DOHH2 (cell line): Measurements from ENCODE around the gene DNAJC27.

ENCODE experiments used
- H3F3A ChIP-seq: fragments of 200-600 bp; sonication (generic), shearing (Covaris generic); 2 replicates; pipeline ENCODE4 v1.6.0; 2016; ENCODE audit warnings: antibody characterized with exemption, mild to moderate bottlenecking; ENCODE audit not compliant: control insufficient read depth, insufficient read depth
- H3K27ac ChIP-seq: fragments of 200-600 bp; sonication (generic); 2 replicates; pipeline ENCODE4 v1.5.1; 2014; ENCODE audit warnings: low read depth, mild to moderate bottlenecking, low read length, moderate library complexity
- H3K27me3 ChIP-seq: fragments of 200-600 bp; sonication (generic); 2 replicates; pipeline ENCODE4 v1.6.1; 2014; ENCODE audit warnings: mild to moderate bottlenecking, low read length, mixed read lengths; ENCODE audit not compliant: control insufficient read depth
- H3K36me3 ChIP-seq: fragments of 200-600 bp; sonication (generic); 2 replicates; pipeline ENCODE4 v1.6.1; 2014; ENCODE audit warnings: mild to moderate bottlenecking, low read length, moderate library complexity, mixed read lengths; ENCODE audit not compliant: control insufficient read depth
- H3K4me1 ChIP-seq: fragments of 200-600 bp; sonication (generic); 2 replicates; pipeline ENCODE4 v1.6.1; 2014; ENCODE audit warnings: mild to moderate bottlenecking, low read length, mixed read lengths; ENCODE audit not compliant: control insufficient read depth
- H3K4me2 ChIP-seq: fragments of 200-600 bp; sonication (generic); 2 replicates; pipeline ENCODE4 v1.6.0; 2014; ENCODE audit warnings: mild to moderate bottlenecking, low read length, moderate library complexity
- H3K4me3 ChIP-seq: fragments of 200-600 bp; sonication (generic); 2 replicates; pipeline ENCODE4 v1.5.1; 2014; ENCODE audit warnings: mild to moderate bottlenecking, low read length, mixed read lengths
- H3K79me2 ChIP-seq: fragments of 200-600 bp; sonication (generic); 2 replicates; pipeline ENCODE4 v1.6.1; 2014; ENCODE audit warnings: mild to moderate bottlenecking, low read length, mixed read lengths; ENCODE audit not compliant: control insufficient read depth
- H3K9me2 ChIP-seq: fragments of 200-600 bp; sonication (generic); replicated peaks from 2 replicates; pipeline ENCODE4 v1.6.1; 2014; ENCODE audit warnings: mild to moderate bottlenecking, low read length, mixed read lengths; ENCODE audit not compliant: control insufficient read depth
- H3K9me3 ChIP-seq: fragments of 200-600 bp; sonication (generic); 2 replicates; pipeline ENCODE4 v1.6.1; 2014; ENCODE audit warnings: antibody characterized with exemption, low read length, mixed read lengths; ENCODE audit not compliant: control insufficient read depth, insufficient read depth
- H4K20me1 ChIP-seq: fragments of 200-600 bp; sonication (generic); 2 replicates; pipeline ENCODE4 v1.6.0; 2014; ENCODE audit warnings: low read depth, mild to moderate bottlenecking, antibody characterized with exemption, low read length, moderate library complexity; ENCODE audit not compliant: control insufficient read depth, insufficient read depth
- EZH2phosphoT487 ChIP-seq: fragments of 200-600 bp; sonication (generic); IDR thresholded peaks from 2 replicates; pipeline ENCODE4 v1.6.1; 2017; ENCODE audit warnings: borderline replicate concordance, mild to moderate bottlenecking, antibody characterized with exemption, low read length, moderate library complexity, mixed read lengths
- TF ChIP-seq, protein P1 (sequence below): fragments of 200-600 bp; sonication (generic); IDR thresholded peaks from one replicate; pipeline ENCODE4 v1.5.1; 2014; ENCODE audit warnings: antibody characterized with exemption, mild to moderate bottlenecking, low read depth, low read length; ENCODE audit not compliant: poor library complexity, severe bottlenecking

Gene DNAJC27

DNA sequence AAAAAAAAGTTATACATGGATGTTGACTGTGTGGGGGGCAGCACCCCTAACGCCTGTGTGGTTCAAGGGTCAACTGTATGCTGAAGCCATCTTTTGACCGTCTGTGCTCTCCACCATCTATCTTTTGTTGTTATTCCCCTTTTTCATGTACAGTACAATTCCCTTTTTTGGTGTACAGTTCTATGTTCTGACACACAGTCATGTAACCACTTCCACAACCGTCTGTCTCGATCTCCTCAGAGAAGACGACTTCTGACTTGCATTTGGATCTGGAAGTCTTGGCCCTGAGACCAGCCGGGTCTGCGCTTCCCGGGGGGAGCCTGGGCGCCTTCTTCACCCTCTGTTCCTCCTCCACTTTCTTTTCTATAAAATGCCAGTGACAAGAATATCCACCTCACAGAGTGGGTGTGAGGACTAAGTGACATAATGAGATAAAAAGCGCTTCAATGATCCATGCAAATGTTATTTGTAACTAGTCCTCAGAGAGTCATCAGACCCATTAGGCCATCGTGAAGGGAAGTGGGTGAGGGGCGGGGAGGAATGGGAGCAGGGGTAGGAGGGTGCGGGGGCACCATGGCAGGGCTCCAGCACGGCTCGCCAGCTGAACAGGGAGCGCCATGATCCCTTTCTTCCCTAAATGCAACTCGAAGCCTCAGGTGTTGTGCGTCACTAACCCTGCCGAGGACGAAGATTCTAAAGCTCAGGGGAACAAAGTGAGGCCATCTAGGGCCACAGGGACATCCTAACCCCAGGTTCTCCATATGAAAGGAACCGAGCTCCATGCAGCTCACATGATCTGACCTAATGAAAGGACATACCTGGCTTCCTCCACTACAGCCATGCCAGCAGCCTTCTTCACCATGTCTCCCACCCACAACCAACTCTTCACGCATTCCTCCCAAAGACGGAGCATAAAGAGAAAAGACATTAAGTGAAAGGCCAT lies 68.3 kb downstream of the DNAJC27 start:
- H3K27me3 ChIP-seq: no peaks in the 10 kb centered on the region
- no peaks in the 10 kb centered on the region for H4K20me1 ChIP-seq
- H3K4me2 ChIP-seq: no peak overlapping the region
- no peak for TF ChIP-seq EZH2phosphoT487
- TF ChIP-seq, protein P1, sequence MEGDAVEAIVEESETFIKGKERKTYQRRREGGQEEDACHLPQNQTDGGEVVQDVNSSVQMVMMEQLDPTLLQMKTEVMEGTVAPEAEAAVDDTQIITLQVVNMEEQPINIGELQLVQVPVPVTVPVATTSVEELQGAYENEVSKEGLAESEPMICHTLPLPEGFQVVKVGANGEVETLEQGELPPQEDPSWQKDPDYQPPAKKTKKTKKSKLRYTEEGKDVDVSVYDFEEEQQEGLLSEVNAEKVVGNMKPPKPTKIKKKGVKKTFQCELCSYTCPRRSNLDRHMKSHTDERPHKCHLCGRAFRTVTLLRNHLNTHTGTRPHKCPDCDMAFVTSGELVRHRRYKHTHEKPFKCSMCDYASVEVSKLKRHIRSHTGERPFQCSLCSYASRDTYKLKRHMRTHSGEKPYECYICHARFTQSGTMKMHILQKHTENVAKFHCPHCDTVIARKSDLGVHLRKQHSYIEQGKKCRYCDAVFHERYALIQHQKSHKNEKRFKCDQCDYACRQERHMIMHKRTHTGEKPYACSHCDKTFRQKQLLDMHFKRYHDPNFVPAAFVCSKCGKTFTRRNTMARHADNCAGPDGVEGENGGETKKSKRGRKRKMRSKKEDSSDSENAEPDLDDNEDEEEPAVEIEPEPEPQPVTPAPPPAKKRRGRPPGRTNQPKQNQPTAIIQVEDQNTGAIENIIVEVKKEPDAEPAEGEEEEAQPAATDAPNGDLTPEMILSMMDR: no peak
- H3K9me2 ChIP-seq: no peaks in the 10 kb centered on the region
- no peak overlapping the region for H3K27ac ChIP-seq
- H3K9me3 ChIP-seq: 0 out of 2 replicates have a peak, but pooled peaks cover 3% of the 10 kb centered on the region
- H3K4me3 ChIP-seq: no peak overlapping the region
- H3K79me2 ChIP-seq: peaks cover 83% of the 10 kb centered on the region
- no peaks in the 10 kb centered on the region for H3K4me1 ChIP-seq
- H3K36me3 ChIP-seq: peaks cover 64% of the 10 kb centered on the region
- H3F3A ChIP-seq: no peaks in the 10 kb centered on the region

DNA sequence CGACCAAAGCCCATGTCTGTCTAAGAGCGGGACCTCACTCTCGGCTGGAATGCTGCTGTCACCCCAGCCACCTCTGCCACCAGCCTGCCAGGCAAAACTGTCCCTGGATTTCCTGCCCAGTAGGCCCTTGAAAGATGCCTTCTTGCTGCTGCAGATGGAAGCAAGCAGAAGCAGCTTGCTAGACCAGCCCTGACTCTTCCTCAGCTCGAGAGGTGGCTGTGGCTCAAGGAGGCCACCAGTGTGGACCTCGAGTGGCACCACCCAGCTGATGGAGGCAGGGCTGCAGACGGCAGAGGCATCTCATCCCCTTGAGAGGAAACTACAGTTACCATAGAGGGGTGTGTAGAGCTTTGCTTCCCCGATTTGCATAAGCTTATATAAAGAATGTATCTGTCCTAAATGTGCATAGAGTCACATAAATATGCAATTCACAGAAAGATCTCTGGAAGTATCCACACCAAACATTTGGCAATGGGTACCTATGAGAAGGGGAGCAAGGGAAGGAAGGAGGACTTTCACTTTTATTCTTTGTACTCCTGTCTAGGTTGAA lies 72.3 kb downstream of the DNAJC27 start:
- H4K20me1 ChIP-seq: no peaks in the 10 kb centered on the region
- no peak overlapping the region for H3K4me3 ChIP-seq
- no peak overlapping the region for H3K27ac ChIP-seq
- H3K36me3 ChIP-seq: peaks cover 82% of the 10 kb centered on the region
- no peaks in the 10 kb centered on the region for H3F3A ChIP-seq
- H3K9me2 ChIP-seq: no peaks in the 10 kb centered on the region
- no peak for TF ChIP-seq EZH2phosphoT487
- TF ChIP-seq, protein P1: no peak
- H3K79me2 ChIP-seq: peaks cover 66% of the 10 kb centered on the region
- no peaks in the 10 kb centered on the region for H3K27me3 ChIP-seq
- H3K4me2 ChIP-seq: no peak overlapping the region
- no peaks in the 10 kb centered on the region for H3K4me1 ChIP-seq
- peaks cover 35% of the 10 kb centered on the region for H3K9me3 ChIP-seq

DNA sequence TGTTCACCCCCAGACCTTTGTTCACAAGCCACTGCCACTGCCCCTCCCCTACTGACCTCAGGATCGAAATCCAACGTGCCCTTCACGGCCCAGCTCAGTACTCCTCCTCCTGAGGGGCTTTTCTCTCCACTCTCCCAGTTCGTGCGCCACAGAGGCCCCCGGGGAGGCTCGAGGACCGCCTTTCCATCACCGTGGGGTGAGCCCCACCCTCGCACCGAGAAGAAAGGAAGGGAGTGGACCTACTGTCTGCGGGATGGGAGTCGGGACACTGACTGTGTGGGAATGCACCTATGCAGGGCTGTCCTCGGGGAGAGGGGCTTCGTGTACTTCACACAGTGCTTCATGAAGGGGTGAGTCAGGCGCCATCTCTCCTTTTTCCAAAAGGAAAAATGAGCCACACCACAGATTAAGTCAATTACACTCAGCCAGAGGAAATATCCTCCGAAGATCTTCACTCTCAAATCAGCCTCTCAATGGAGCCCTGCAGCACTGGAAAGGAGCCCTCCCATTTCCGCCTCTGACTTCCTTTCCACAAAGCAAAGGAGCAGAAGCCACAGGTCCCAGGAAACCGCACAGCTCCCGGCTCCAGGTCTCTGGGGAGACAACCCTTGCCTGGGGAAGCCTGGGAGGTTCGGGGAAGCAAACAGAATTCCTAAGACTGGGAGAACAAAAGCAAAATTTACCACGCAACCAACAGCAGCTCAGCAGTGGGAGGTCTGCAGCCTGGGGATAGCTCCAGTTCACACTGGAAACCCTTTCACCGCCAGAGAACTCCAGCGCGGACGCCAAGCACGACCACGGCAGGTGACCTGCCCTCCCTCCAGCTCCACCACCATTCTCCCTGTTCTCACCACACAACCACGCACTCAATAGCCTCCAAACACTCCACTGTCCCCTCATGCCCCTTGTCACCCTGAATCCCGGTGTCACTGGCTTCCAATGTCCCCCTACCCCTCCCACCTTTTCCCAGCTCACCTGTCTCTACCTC lies 73.3 kb downstream of the DNAJC27 start:
- Histone ChIP-seq H3K27me3 (no peaks in the 10 kb centered on the region), H3K4me2 (no peak overlapping the region), H3K9me2 (no peaks in the 10 kb centered on the region), H3K36me3 (peaks cover 80% of the 10 kb centered on the region), H3K4me1 (no peaks in the 10 kb centered on the region), H3K79me2 (peaks cover 58% of the 10 kb centered on the region), H3K9me3 (peaks cover 36% of the 10 kb centered on the region), H3K27ac (no peak overlapping the region), H3F3A (no peaks in the 10 kb centered on the region), H4K20me1 (no peaks in the 10 kb centered on the region), H3K4me3 (no peak overlapping the region)
- no peak for TF ChIP-seq EZH2phosphoT487
